Caco-2 (cell line): Measurements from ENCODE around the gene SMTNL1. TPM values are rescaled to one million over a fixed set of nuclear protein-coding genes. Genes with fewer than 3 reads are reported as not detected.

Experiments
- BruUV-seq: library from RNA; stranded (reverse); fragments of 400-500 nt; replicated peaks from 2 replicates; lab custom pipeline; 2021; lab: Mats Ljungman, UMichigan
- CTCF ChIA-PET: fragments of 300-600 bp; sonication (Branson Sonifier 250); formaldehyde crosslinking; loops from one replicate; lab custom pipeline; 2022; ENCODE audit warnings: antibody characterized with exemption; lab: Charles Lee
- POLR2A ChIA-PET: fragments of 300-600 bp; sonication (Branson Sonifier 250); formaldehyde crosslinking; loops from one replicate; lab custom pipeline; 2022; ENCODE audit warnings: antibody characterized with exemption; lab: Charles Lee
- DNase-seq, 2 experiments: peaks; one replicate each; pipeline versions ENCODE4 v3.0.0 to v3.0.0-alpha.2; 2020 to 2022
- H3K27me3 ChIP-seq: replicated peaks from 2 replicates; pipeline ENCODE4 v1.6.0; 2011; ENCODE audit warnings: low read length; ENCODE audit not compliant: control insufficient read depth, insufficient read depth
- H3K36me3 ChIP-seq: 2 replicates; pipeline ENCODE4 v1.5.1; 2011; ENCODE audit warnings: low read length; ENCODE audit not compliant: control insufficient read depth, insufficient read depth
- H3K4me1 ChIP-seq: fragments of 250-450 bp; sonication (Bioruptor Pico); 2 replicates; pipeline ENCODE4 v1.5.1; 2020; ENCODE audit warnings: mild to moderate bottlenecking
- H3K4me3 ChIP-seq: 2 replicates; pipeline ENCODE4 v1.5.1; 2011; ENCODE audit warnings: low read depth, mild to moderate bottlenecking, control low read depth, low read length
- H3K9me3 ChIP-seq: fragments of 250-450 bp; sonication (Bioruptor Pico); 2 replicates; pipeline ENCODE4 v1.5.1; 2020; ENCODE audit warnings: mild to moderate bottlenecking, moderate library complexity
- H3K27ac Mint-ChIP-seq: one replicate; pipeline ENCODE4 v1.8.0; 2022; ENCODE audit warnings: mixed read lengths; ENCODE audit not compliant: unreplicated experiment
- H3K27me3 Mint-ChIP-seq: one replicate; pipeline ENCODE4 v1.8.0; 2022; ENCODE audit warnings: mixed read lengths; ENCODE audit not compliant: insufficient read depth, unreplicated experiment
- H3K36me3 Mint-ChIP-seq: one replicate; pipeline ENCODE4 v1.8.0; 2022; ENCODE audit warnings: mild to moderate bottlenecking, mixed read lengths; ENCODE audit not compliant: insufficient read depth, unreplicated experiment
- H3K4me1 Mint-ChIP-seq: one replicate; pipeline ENCODE4 v1.8.0; 2022; ENCODE audit warnings: low read depth, mixed read lengths; ENCODE audit not compliant: unreplicated experiment
- H3K4me3 Mint-ChIP-seq: one replicate; pipeline ENCODE4 v1.8.0; 2022; ENCODE audit warnings: mild to moderate bottlenecking, moderate library complexity, mixed read lengths; ENCODE audit not compliant: unreplicated experiment
- H3K9me3 Mint-ChIP-seq: one replicate; pipeline ENCODE4 v1.8.0; 2022; ENCODE audit warnings: mixed read lengths; ENCODE audit not compliant: unreplicated experiment
- intact Hi-C: fragments of 100-400 bp; cut with micrococcal nuclease; formaldehyde crosslinking; loops from one replicate; pipeline ENCODE4 v1.10.0; 2022; ENCODE audit not compliant: unreplicated experiment
- total RNA-seq: library from RNA; stranded (reverse); gene quantifications from 2 replicates; pipeline ENCODE4 v1.2.3, GENCODE V29; 2022
- TF ChIP-seq, protein P1 (sequence below), 2 experiments: fragments of 200-600 bp in 1 of 2; IDR thresholded peaks; 1 replicate in 1 of 2; 2 replicates in 1 of 2; pipeline versions ENCODE4 v1.5.1 to v1.8.0; 2011 to 2022; ENCODE audit warnings: antibody characterized with exemption in 1 of 2, control low read depth in 1 of 2, inconsistent platforms in 1 of 2, low read depth in 1 of 2, low read length in 1 of 2, mild to moderate bottlenecking in 1 of 2, moderate library complexity in 1 of 2; ENCODE audit not compliant: insufficient read depth in 1 of 2, severe bottlenecking in 1 of 2, unreplicated experiment in 1 of 2

SMTNL1 gene
- total RNA-seq, 1 experiment from 2014 or later, result 0.18 TPM

DNA sequence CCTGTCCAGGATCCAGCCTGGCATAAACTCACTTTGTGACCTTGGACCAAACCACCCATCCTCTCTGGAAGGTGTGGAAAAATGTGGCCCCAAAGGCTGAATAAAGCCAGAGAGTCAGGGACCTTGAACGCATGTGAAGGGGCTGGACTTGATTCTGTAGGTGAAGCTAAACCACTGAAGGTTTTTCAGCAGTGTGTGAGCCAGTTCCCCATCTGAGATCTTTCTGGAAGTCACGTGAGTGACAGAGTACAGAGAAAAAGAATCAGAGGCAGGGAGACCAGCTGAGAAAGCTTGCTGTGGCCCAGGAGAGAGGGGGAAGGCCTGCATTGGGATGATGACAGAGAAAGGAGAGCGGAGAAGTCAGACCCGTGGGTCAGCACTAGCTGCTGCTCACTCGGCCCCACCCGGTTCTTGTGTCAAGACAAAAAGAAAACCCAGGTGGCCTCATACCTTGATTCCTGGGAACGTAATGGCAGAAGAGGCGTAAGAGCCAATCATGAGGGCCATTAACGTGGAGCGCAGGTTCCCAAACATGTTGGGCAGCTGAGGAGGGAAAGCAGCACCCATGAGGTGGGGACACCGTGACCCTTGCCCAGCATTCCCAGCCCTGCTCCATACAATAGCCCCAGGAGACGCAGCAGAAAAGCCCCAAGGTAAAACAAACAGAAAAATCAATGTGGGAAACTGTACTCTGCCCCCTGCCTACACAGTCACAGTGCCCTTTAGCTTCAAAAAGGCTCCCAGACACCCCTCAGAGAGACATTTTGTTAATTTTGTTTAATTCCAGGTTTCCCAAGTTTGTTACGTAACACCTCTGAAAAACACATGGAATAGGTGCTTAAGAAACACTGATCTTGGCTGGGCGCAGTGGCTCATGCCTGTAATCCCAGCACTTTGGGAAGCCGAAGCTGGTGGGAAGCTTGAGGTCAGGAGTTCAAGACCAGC, 39.8 kb upstream of the SMTNL1 start:
- Histone ChIP-seq H3K9me3 (no peaks in the 10 kb centered on the region), H3K36me3 (peaks cover 8% of the 10 kb centered on the region), H3K4me1 (peaks cover 65% of the 10 kb centered on the region), H3K4me3 (no peak overlapping the region), H3K27me3 (no peaks in the 10 kb centered on the region)
- Mint-ChIP-seq H3K36me3 (peaks cover 79% of the 10 kb centered on the region), H3K4me3 (peak overlapping the region; percentile 56), H3K27me3 (no peaks in the 10 kb centered on the region), H3K9me3 (no peaks in the 10 kb centered on the region), H3K27ac (peak overlapping the region; percentile 90), H3K4me1 (peaks cover 42% of the 10 kb centered on the region)
- intact Hi-C loops, result no loop called here
- CTCF ChIA-PET, result interaction anchor here (0.6 to 1.8 kb wide), 6 partner anchors 21 to 152 kb away, joined by 3 to 12 read pairs (median 4); partner anchors contain the start of genes RTN4RL2 and UBE2L6
- peak; percentile 61 to 80 for DNase-seq
- TF ChIP-seq, protein P1, sequence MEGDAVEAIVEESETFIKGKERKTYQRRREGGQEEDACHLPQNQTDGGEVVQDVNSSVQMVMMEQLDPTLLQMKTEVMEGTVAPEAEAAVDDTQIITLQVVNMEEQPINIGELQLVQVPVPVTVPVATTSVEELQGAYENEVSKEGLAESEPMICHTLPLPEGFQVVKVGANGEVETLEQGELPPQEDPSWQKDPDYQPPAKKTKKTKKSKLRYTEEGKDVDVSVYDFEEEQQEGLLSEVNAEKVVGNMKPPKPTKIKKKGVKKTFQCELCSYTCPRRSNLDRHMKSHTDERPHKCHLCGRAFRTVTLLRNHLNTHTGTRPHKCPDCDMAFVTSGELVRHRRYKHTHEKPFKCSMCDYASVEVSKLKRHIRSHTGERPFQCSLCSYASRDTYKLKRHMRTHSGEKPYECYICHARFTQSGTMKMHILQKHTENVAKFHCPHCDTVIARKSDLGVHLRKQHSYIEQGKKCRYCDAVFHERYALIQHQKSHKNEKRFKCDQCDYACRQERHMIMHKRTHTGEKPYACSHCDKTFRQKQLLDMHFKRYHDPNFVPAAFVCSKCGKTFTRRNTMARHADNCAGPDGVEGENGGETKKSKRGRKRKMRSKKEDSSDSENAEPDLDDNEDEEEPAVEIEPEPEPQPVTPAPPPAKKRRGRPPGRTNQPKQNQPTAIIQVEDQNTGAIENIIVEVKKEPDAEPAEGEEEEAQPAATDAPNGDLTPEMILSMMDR (IDR thresholded peaks at IDR 0.05; ENCODE audit: insufficient read depth in 1 of 2, low read depth in 1 of 2, low read length in 1 of 2, severe bottlenecking in 1 of 2, unreplicated experiment in 1 of 2), result peak in 1 of 2 experiments; percentile 3
- POLR2A ChIA-PET, result interaction anchor here (0.8 to 1.1 kb wide), 2 partner anchors 18 to 29 kb away, joined by 3 to 5 read pairs; partner anchors contain the start of gene SLC43A1
- TSS peak; percentile 6 for BruUV-seq

DNA sequence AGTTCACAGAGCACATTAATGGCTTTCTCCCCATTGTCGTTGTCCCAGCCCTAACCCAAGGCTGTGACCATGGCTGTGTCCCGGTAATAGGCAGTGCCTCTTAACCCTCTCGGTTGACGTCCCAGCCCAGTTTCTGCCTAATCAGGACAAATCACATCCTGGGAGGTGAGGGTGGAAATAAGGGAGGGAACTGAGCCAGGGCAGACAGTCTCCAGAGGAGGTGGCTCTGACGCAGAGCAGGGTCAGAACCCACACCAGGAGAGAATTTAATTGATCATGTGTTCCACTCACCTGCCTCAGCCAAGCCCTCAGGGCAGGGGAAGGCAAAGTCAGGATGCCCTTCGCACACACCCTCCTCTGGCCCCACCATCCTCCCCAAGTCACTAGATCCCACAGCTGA, 38.9 kb upstream of the SMTNL1 start:
- BruUV-seq, result no TSS peak
- peaks cover 8% of the 10 kb centered on the region for H3K36me3 ChIP-seq
- Mint-ChIP-seq H3K9me3 (no peaks in the 10 kb centered on the region), H3K27ac (peak overlapping the region; percentile 90), H3K36me3 (peaks cover 75% of the 10 kb centered on the region), H3K4me3 (no peak overlapping the region), H3K27me3 (no peaks in the 10 kb centered on the region), H3K4me1 (peaks cover 42% of the 10 kb centered on the region)
- CTCF ChIA-PET, result no interaction called here
- peaks cover 69% of the 10 kb centered on the region for H3K4me1 ChIP-seq
- POLR2A ChIA-PET, result no interaction called here
- no peak for DNase-seq
- H3K9me3 ChIP-seq, result no peaks in the 10 kb centered on the region
- H3K4me3 ChIP-seq, result no peak overlapping the region
- H3K27me3 ChIP-seq, result no peaks in the 10 kb centered on the region
- intact Hi-C loops, result no loop called here
- TF ChIP-seq, protein P1 (IDR thresholded peaks at IDR 0.05; ENCODE audit: insufficient read depth in 1 of 2, low read depth in 1 of 2, low read length in 1 of 2, severe bottlenecking in 1 of 2, unreplicated experiment in 1 of 2), result no peak

DNA sequence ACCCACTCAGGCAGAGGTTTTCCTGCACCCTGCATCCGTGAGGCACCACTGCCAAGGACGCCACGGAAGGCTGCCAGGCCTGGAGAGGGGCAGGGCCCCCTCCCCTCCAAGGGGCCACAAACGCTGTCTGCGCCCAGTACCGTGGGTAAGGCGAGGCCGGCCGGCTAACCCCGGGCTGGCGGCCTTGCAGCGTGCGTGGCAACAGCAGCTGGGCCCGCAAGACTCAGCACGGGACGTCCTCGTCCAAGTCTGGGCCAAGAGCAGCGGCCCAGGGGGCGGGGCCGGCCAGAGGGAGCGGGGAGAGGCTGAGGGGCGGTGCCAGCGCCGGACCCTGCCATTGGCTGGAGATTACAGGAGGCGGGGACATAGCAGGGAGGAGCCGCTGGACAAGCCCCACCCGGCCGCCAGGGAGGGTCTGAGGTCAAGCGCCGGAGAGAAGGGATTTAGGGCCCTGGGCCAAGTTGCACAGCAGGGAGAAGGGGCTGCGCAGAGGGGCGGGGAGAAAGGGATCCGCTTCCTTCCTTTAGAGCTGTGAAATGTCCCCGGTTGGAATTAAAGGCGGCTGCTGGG, 37.9 kb upstream of the SMTNL1 start:
- no TSS peak for BruUV-seq
- Mint-ChIP-seq H3K4me1 (peaks cover 47% of the 10 kb centered on the region), H3K36me3 (peaks cover 71% of the 10 kb centered on the region), H3K27me3 (no peaks in the 10 kb centered on the region), H3K9me3 (no peaks in the 10 kb centered on the region), H3K27ac (peak overlapping the region; percentile 74), H3K4me3 (peak overlapping the region; percentile 39)
- POLR2A ChIA-PET, result no interaction called here
- TF ChIP-seq, protein P1 (IDR thresholded peaks at IDR 0.05; ENCODE audit: insufficient read depth in 1 of 2, low read depth in 1 of 2, low read length in 1 of 2, severe bottlenecking in 1 of 2, unreplicated experiment in 1 of 2), result peak in 1 of 2 experiments; percentile 0
- 0 out of 2 replicates have a peak overlapping the region, but pooled peaks have one; percentile 9 for H3K4me3 ChIP-seq
- intact Hi-C loops, result no loop called here
- peaks cover 8% of the 10 kb centered on the region for H3K36me3 ChIP-seq
- H3K4me1 ChIP-seq, result peaks cover 62% of the 10 kb centered on the region
- peak; percentile 92 to 94 for DNase-seq
- CTCF ChIA-PET, result interaction anchor here (0.6 to 1.3 kb wide), 2 partner anchors 25 to 154 kb away, joined by 3 to 4 read pairs; no protein-coding TSS in a partner anchor
- no peaks in the 10 kb centered on the region for H3K27me3 ChIP-seq
- H3K9me3 ChIP-seq, result no peaks in the 10 kb centered on the region
